HepG2 (cell line): ENCODE results near the gene TMEM53. TPM values are rescaled to one million over a fixed set of nuclear protein-coding genes. Genes with fewer than 3 reads are reported as not detected.

Experiments used
- ATAC-seq: fragments of 200-7000 bp; cut with Tn5 transposase; 3 replicates; pipeline ENCODE4 v1.9.1; 2020; ENCODE audit warnings: mild to moderate bottlenecking, moderate library complexity
- BruUV-seq: library from RNA; stranded (reverse); fragments of 400-500 nt; replicated peaks from 2 replicates; lab custom pipeline; 2021; lab: Mats Ljungman, UMichigan
- CTCF ChIA-PET: fragments of 300-600 bp; formaldehyde crosslinking; extraction: SDS; loops from one replicate; lab custom pipeline; 2021; ENCODE audit warnings: low total read pairs, inconsistent platforms, low intra/inter-chr PET ratio; lab: Yijun Ruan, JAX
- POLR2A ChIA-PET: fragments of 350-600 bp; sonication (Branson Sonifier 250); formaldehyde crosslinking; loops from one replicate; lab custom pipeline; 2020; ENCODE audit warnings: antibody characterized with exemption, inconsistent platforms; lab: Yijun Ruan, JAX
- DNase-seq: peaks from one replicate; pipeline ENCODE4 v3.0.0-alpha.2; 2015; ENCODE audit warnings: low spot score
- FAIRE-seq: peaks from 3 replicates; lab custom pipeline; 2011; peaks lifted over from hg19 to GRCh38; lab: Jason Lieb, UNC
- H2AFZ ChIP-seq: one replicate; pipeline ENCODE4 v1.6.1; 2011; ENCODE audit warnings: low read length, inconsistent platforms
- H3K27ac ChIP-seq: fragments of 300-600 bp; 3 replicates; pipeline ENCODE4 v1.8.0; 2011; ENCODE audit warnings: mixed run types, mild to moderate bottlenecking, mixed read lengths, low read length, inconsistent platforms; ENCODE audit not compliant: insufficient read depth; ENCODE audit errors: extremely low read length
- H3K27me3 ChIP-seq, 2 experiments: fragments of 200-600 bp in 1 of 2; 2 replicates in 1 of 2; 3 replicates in 1 of 2; pipeline versions ENCODE4 v1.6.0 to v1.8.0; 2011; ENCODE audit warnings: low read length in 2 of 2, mild to moderate bottlenecking in 2 of 2, moderate library complexity in 2 of 2, inconsistent platforms in 1 of 2; ENCODE audit not compliant: insufficient read depth in 2 of 2, control insufficient read depth in 1 of 2
- H3K36me3 ChIP-seq, 2 experiments: fragments of 200-600 bp in 1 of 2; replicated peaks in 1 of 2; 2 replicates in 1 of 2; 3 replicates in 1 of 2; pipeline versions ENCODE4 v1.5.1 to v1.8.0; 2011; ENCODE audit warnings: low read length in 2 of 2, inconsistent platforms in 1 of 2; ENCODE audit not compliant: insufficient read depth in 2 of 2, control insufficient read depth in 1 of 2
- H3K4me1 ChIP-seq: 2 replicates; pipeline ENCODE4 v1.5.1; 2012; ENCODE audit warnings: low read length, inconsistent platforms; ENCODE audit not compliant: insufficient read depth
- H3K4me2 ChIP-seq: 2 replicates; pipeline ENCODE4 v1.6.0; 2011; ENCODE audit warnings: low read depth, low read length, inconsistent platforms
- H3K4me3 ChIP-seq, 3 experiments: fragments of 200-600 bp in 1 of 3; sonication (generic), shearing (Covaris generic) in 1 of 3; replicated peaks in 1 of 3; 2 replicates each; pipeline ENCODE4 v1.5.1; 2011 to 2016; ENCODE audit warnings: low read length in 3 of 3, inconsistent platforms in 2 of 3, low read depth in 2 of 3, mild to moderate bottlenecking in 2 of 3, control low read depth in 1 of 3, mixed read lengths in 1 of 3; ENCODE audit not compliant: insufficient read depth in 1 of 3
- H3K79me2 ChIP-seq: one replicate; pipeline ENCODE4 v1.6.1; 2011; ENCODE audit warnings: low read length, inconsistent platforms; ENCODE audit not compliant: insufficient read depth
- H3K9ac ChIP-seq: 2 replicates; pipeline ENCODE4 v1.6.0; 2011; ENCODE audit warnings: mild to moderate bottlenecking, low read depth, low read length, inconsistent platforms; ENCODE audit not compliant: insufficient read depth
- H3K9me3 ChIP-seq: 2 replicates; pipeline ENCODE4 v1.5.1; 2012; ENCODE audit warnings: mild to moderate bottlenecking, low read length
- H4K20me1 ChIP-seq: 2 replicates; pipeline ENCODE4 v1.6.0; 2011; ENCODE audit warnings: inconsistent platforms, mild to moderate bottlenecking, low read length, moderate library complexity; ENCODE audit not compliant: insufficient read depth
- ATAD3A ChIP-seq: sonication (generic); formaldehyde crosslinking; IDR thresholded peaks from 2 replicates; pipeline ENCODE4 v1.4.0; 2020; ENCODE audit warnings: missing genetic modification reagents
- GMEB1 ChIP-seq: sonication (generic); formaldehyde crosslinking; IDR thresholded peaks from 2 replicates; pipeline ENCODE4 v1.5.1; 2020; ENCODE audit warnings: missing genetic modification reagents, mild to moderate bottlenecking, borderline replicate concordance
- GTF2F1 ChIP-seq: fragments of 150-350 bp; IDR thresholded peaks from 2 replicates; pipeline ENCODE4 v1.6.1; 2014; ENCODE audit warnings: low read length
- MYC ChIP-seq: sonication (generic); formaldehyde crosslinking; IDR thresholded peaks from 2 replicates; pipeline ENCODE4 v1.9.0; 2021; ENCODE audit warnings: missing genetic modification reagents, borderline replicate concordance
- SOX13 ChIP-seq, 3 experiments: fragments of 450-650 bp in 1 of 3; sonication (generic) in 1 of 3; formaldehyde crosslinking in 1 of 3; IDR thresholded peaks in 2 of 3; conservative IDR thresholded peaks in 1 of 3; 2 replicates each; pipeline versions ENCODE4 v1.5.0 to v1.6.1; 2016 to 2020; ENCODE audit warnings: antibody characterized with exemption in 1 of 3, mild to moderate bottlenecking in 1 of 3, missing compliant biosample characterization in 1 of 3, missing genetic modification reagents in 1 of 3, moderate library complexity in 1 of 3
- ZBTB4 ChIP-seq: sonication (generic); formaldehyde crosslinking; IDR thresholded peaks from 2 replicates; pipeline ENCODE4 v1.4.0; 2020; ENCODE audit warnings: missing genetic modification reagents, mild to moderate bottlenecking, borderline replicate concordance
- ZNF235 ChIP-seq: sonication (generic); formaldehyde crosslinking; IDR thresholded peaks from 2 replicates; pipeline ENCODE4 v1.8.1; 2023; ENCODE audit warnings: mild to moderate bottlenecking, missing genetic modification reagents, borderline replicate concordance
- ZNF441 ChIP-seq: sonication (generic); formaldehyde crosslinking; IDR thresholded peaks from 2 replicates; pipeline ENCODE4 v1.7.0; 2021; ENCODE audit warnings: missing genetic modification reagents, borderline replicate concordance
- ZNF563 ChIP-seq: sonication (generic); formaldehyde crosslinking; IDR thresholded peaks from 2 replicates; pipeline ENCODE4 v1.8.0; 2022; ENCODE audit warnings: mild to moderate bottlenecking, moderate library complexity, missing genetic modification reagents
- ZNF574 ChIP-seq: sonication (generic); formaldehyde crosslinking; IDR thresholded peaks from 2 replicates; pipeline ENCODE4 v1.4.0; 2020; ENCODE audit warnings: missing genetic modification reagents
- ZNF674 ChIP-seq: sonication (generic); formaldehyde crosslinking; IDR thresholded peaks from 2 replicates; pipeline ENCODE4 v1.5.0; 2020; ENCODE audit warnings: low read depth, mild to moderate bottlenecking, missing genetic modification reagents
- WGBS: methylation state at CpG from one replicate; pipeline ENCODE4 v1.1.6; 2017; ENCODE audit warnings: low lambda C conversion rate; 5-methylcytosine and 5-hydroxymethylcytosine counted together
- in situ Hi-C: cut with HindIII; loops from 2 replicates; pipeline ENCODE4 v1.10.0; 2017; ENCODE audit warnings: low pct_unique_long_range_greater_than_20kb; ENCODE audit not compliant: extremely low pct_ligation_motif_present
- intact Hi-C: fragments of 100-400 bp; cut with micrococcal nuclease; formaldehyde crosslinking; loops from one replicate; pipeline ENCODE4 v1.10.0; 2022; ENCODE audit not compliant: unreplicated experiment
- polyA plus RNA-seq, 8 experiments: library from polyadenylated mRNA; depleted of rRNA in 3 of 8; stranded (reverse) in 7 of 8; unstranded in 1 of 8; fragments of >200 nt; fragmentation: Illumina TruSeq in 4 of 8; extraction: Trizol in 4 of 8; gene quantifications; 2 replicates each; pipeline versions ENCODE4 v1.2.1 to v1.2.3, GENCODE V29; 2011 to 2016; ENCODE audit warnings: low read depth in 4 of 8, missing spikeins in 1 of 8, mixed read lengths in 1 of 8; ENCODE audit not compliant: insufficient read depth in 1 of 8
- total RNA-seq, 5 experiments: library from RNA; depleted of rRNA; stranded (reverse); fragments of >200 nt; fragmentation: Illumina TruSeq; extraction: Trizol; gene quantifications; 2 replicates each; pipeline ENCODE4 v1.2.3, GENCODE V29; 2016; ENCODE audit warnings: low read depth in 1 of 5

TMEM53 gene
- total and polyA plus RNA-seq, 2 of the 13 experiments (the other 11 are each of a cell fraction or from before 2014, with no cell fraction given) = 12.6 to 20.2 TPM

- peak; percentile 54 for ATAC-seq
- CTCF ChIA-PET = no interaction called here
- WGBS = 60% methylated on average over 4 of the region's 5 CpGs
- Histone ChIP-seq H3K4me3 (no peak overlapping the region), H4K20me1 (no peaks in the 10 kb centered on the region), H3K36me3 (peaks cover 0 to 7% of the 10 kb centered on the region in 2 experiments; a peak in 1 of 5 replicates), H3K27ac (peak overlapping the region; percentile 59), H3K27me3 (no peaks in the 10 kb centered on the region), H3K9me3 (no peaks in the 10 kb centered on the region), H2AFZ (no peak overlapping the region), H3K4me2 (peak overlapping the region; percentile 38), H3K4me1 (peaks cover 52% of the 10 kb centered on the region), H3K9ac (0 out of 2 replicates have a peak overlapping the region, but pooled peaks have one; percentile 6), H3K79me2 (peaks cover under 1% of the 10 kb centered on the region)
- DNase-seq = no peak
- POLR2A ChIA-PET = interaction anchor here (1.1 to 2.5 kb wide), 4 partner anchors 9 to 59 kb away, joined by 3 to 7 read pairs (median 4); partner anchors contain the start of genes ARMH1 and TMEM53
- intact Hi-C loops = no loop called here
- FAIRE-seq = no peak
- in situ Hi-C loops = no loop called here
- no TSS peak for BruUV-seq
- TF ChIP-seq ZNF563 (no peak), ZNF674 (CRISPR knock-in tag) (no peak), ZNF235 (CRISPR knock-in tag) (no peak), ZNF441 (CRISPR knock-in tag) (no peak), GTF2F1 (no peak), ZNF574 (0 out of 2 replicates have a peak, but pooled peaks have one; percentile 16), ATAD3A (CRISPR knock-in tag) (no peak), SOX13 (IDR thresholded peaks at IDR 0.05) (no peak), SOX13 (CRISPR knock-in tag; conservative IDR thresholded peaks at IDR 0.05 in 1 of 2, IDR thresholded peaks at IDR 0.05 in 1 of 2) (0 out of 4 replicates have a peak, but pooled peaks of 1 of the 2 experiments have one; percentile 11), GMEB1 (CRISPR knock-in tag) (no peak), MYC (CRISPR knock-in tag) (no peak), ZBTB4 (CRISPR knock-in tag) (no peak)
These were observed 11.6 kb downstream of the TMEM53 start for GRCh38 chr1:44662683-44663030.
